SHP77 (cell line): Measurements from ENCODE around the gene GPX7.
A peak's percentile ranks its signal among the peaks of the same experiment; 100 is the strongest.
"Not testable (repeated sequence)": the region's sequence is repeated elsewhere in the genome, so short reads cannot be mapped to it uniquely, and the experiment has no call there.

Source experiments
- DNase-seq, 2 experiments: peaks; one replicate each; lab custom pipeline; 2025; lab: John Stamatoyannopoulos, UW

The GPX7 gene

GRCh38 chr1:52601991-52602855 lies at the start of gene GPX7:
GPX7 (plus strand) TSS chr1:52602371; CDS start chr1:52602410, 39 bp downstream.
- no peak for DNase-seq

GRCh38 chr1:52552505-52553361 lies 49.4 kb upstream of the GPX7 start, which contains the start of gene TUT4:
TUT4 (minus strand) TSS chr1:52553092; CDS start chr1:52526280, 26,812 bp downstream.
- DNase-seq: peak; percentile 72 to 80

- peak; percentile 73 to 84 for DNase-seq
Observed at GRCh38 chr1:52553362-52554266, 48.6 kb upstream of the GPX7 start.

- DNase-seq: no peak
Observed at GRCh38 chr1:52554267-52554640, 47.9 kb upstream of the GPX7 start.

- no peak for DNase-seq
Observed at GRCh38 chr1:52554756-52555155, 47.4 kb upstream of the GPX7 start.

- DNase-seq: no peak
Observed at GRCh38 chr1:52556641-52557360, 45.4 kb upstream of the GPX7 start.

GRCh38 chr1:52558941-52559340 lies 43.2 kb upstream of the GPX7 start:
- DNase-seq: peak in 1 of 2 experiments; percentile 11

- no peak for DNase-seq
Observed at GRCh38 chr1:52559875-52560274, 42.3 kb upstream of the GPX7 start.

GRCh38 chr1:52562766-52563165 lies 39.4 kb upstream of the GPX7 start:
- no peak for DNase-seq

- DNase-seq: no peak
Observed at GRCh38 chr1:52567943-52568342, 34.2 kb upstream of the GPX7 start.

- no peak for DNase-seq
Observed at GRCh38 chr1:52569449-52570210, 32.5 kb upstream of the GPX7 start.

- no peak for DNase-seq
Observed at GRCh38 chr1:52571783-52572182, 30.4 kb upstream of the GPX7 start.

- DNase-seq: no peak
Observed at GRCh38 chr1:52572387-52572786, 29.8 kb upstream of the GPX7 start.

GRCh38 chr1:52574594-52574993 lies 27.6 kb upstream of the GPX7 start:
- DNase-seq: no peak

GRCh38 chr1:52576074-52576473 lies 26.1 kb upstream of the GPX7 start:
- DNase-seq: no peak

- DNase-seq: not testable (repeated sequence)
Observed at GRCh38 chr1:52578066-52578465, 24.1 kb upstream of the GPX7 start.

GRCh38 chr1:52579415-52579814 lies 22.8 kb upstream of the GPX7 start:
- no peak for DNase-seq

GRCh38 chr1:52580283-52580682 lies 21.9 kb upstream of the GPX7 start:
- no peak for DNase-seq

GRCh38 chr1:52582116-52582696 lies 20.0 kb upstream of the GPX7 start:
- DNase-seq: no peak

- DNase-seq: no peak
Observed at GRCh38 chr1:52585474-52585873, 16.7 kb upstream of the GPX7 start.
